HL-60 (cell line): ENCODE data around the gene FCGBP.

ENCODE experiments used
- DNase-seq, 2 experiments: peaks; one replicate each; pipeline ENCODE4 v3.0.0-alpha.2; 2010 to 2020; ENCODE audit warnings: low read depth in 1 of 2, low spot score in 1 of 2
- H3K27ac ChIP-seq: fragments of 250-450 bp; sonication (Bioruptor Pico); replicated peaks from 2 replicates; pipeline ENCODE4 v1.5.1; 2020; ENCODE audit warnings: mild to moderate bottlenecking, moderate library complexity
- H3K27me3 ChIP-seq: fragments of 250-450 bp; sonication (Bioruptor Pico); 2 replicates; pipeline ENCODE4 v1.5.1; 2021; ENCODE audit warnings: mild to moderate bottlenecking, moderate library complexity; ENCODE audit not compliant: insufficient read depth, poor library complexity, severe bottlenecking
- H3K4me3 ChIP-seq: replicated peaks from 2 replicates; pipeline ENCODE4 v1.5.1; 2011; ENCODE audit warnings: mild to moderate bottlenecking, control low read depth, low read length; ENCODE audit not compliant: insufficient read depth
- GABPA ChIP-seq: IDR thresholded peaks from 2 replicates; pipeline ENCODE4 v1.6.1; 2012; ENCODE audit warnings: low read depth
- POLR2AphosphoS5 ChIP-seq: IDR thresholded peaks from 2 replicates; pipeline ENCODE4 v1.6.1; 2012; ENCODE audit warnings: low read depth
- SPI1 ChIP-seq: IDR thresholded peaks from 2 replicates; pipeline ENCODE4 v1.6.1; 2012; ENCODE audit warnings: low read depth, mild to moderate bottlenecking, borderline replicate concordance
- TF ChIP-seq, protein P1 (sequence below): IDR thresholded peaks from one replicate; pipeline ENCODE4 v1.5.1; 2011; ENCODE audit warnings: low read length, control low read depth, inconsistent platforms; ENCODE audit not compliant: insufficient read depth
- TF ChIP-seq, protein P2 (sequence below): IDR thresholded peaks from 2 replicates; pipeline ENCODE4 v1.6.1; 2012; ENCODE audit warnings: low read depth; ENCODE audit not compliant: insufficient replicate concordance

The FCGBP gene

DNA sequence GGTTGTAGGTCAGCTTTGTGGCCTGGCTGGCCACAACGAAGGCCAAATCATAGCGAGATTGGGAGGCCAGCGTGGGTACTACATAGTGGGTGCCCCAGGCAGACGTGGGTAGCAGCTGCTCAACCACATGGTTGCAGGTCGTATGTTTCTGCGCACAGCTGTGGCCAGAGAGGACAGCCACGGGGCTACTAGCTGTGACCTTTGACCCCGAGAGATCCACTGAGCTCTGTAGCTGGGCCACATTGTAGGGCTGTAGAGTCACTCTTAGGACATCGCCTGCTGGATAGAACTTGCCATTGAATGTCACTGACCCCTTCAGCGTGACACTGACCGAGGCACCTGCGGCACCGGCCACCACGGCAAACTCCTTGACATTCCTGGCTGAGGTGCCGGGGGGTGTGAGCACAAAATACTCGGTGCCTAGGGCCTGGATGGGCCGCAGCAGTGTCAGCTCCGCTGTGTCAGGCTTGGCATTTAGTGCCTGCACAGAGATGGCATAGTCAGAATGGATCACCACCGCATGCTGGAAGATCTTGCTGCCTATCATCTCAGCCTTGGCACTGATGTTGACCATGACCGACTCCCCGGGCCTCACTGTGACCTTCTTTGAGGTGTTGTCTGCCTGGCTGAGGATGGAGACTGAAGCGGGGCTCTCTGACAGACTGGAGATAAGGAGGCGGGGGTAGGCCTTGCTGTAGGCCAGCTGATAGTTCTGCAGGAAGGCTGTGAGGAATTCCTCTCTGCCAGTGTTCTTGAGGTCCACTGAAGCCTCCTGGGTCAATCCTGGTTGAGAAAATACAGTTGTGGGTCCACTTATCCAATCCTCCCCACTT, 6.7 kb downstream of the FCGBP start:
- H3K27ac ChIP-seq = no peak overlapping the region
- DNase-seq = no peak
- TF ChIP-seq SPI1 = no peak
- TF ChIP-seq, protein P1, sequence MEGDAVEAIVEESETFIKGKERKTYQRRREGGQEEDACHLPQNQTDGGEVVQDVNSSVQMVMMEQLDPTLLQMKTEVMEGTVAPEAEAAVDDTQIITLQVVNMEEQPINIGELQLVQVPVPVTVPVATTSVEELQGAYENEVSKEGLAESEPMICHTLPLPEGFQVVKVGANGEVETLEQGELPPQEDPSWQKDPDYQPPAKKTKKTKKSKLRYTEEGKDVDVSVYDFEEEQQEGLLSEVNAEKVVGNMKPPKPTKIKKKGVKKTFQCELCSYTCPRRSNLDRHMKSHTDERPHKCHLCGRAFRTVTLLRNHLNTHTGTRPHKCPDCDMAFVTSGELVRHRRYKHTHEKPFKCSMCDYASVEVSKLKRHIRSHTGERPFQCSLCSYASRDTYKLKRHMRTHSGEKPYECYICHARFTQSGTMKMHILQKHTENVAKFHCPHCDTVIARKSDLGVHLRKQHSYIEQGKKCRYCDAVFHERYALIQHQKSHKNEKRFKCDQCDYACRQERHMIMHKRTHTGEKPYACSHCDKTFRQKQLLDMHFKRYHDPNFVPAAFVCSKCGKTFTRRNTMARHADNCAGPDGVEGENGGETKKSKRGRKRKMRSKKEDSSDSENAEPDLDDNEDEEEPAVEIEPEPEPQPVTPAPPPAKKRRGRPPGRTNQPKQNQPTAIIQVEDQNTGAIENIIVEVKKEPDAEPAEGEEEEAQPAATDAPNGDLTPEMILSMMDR = no peak
- no peak for TF ChIP-seq POLR2AphosphoS5
- no peak for TF ChIP-seq GABPA
- TF ChIP-seq, protein P2, sequence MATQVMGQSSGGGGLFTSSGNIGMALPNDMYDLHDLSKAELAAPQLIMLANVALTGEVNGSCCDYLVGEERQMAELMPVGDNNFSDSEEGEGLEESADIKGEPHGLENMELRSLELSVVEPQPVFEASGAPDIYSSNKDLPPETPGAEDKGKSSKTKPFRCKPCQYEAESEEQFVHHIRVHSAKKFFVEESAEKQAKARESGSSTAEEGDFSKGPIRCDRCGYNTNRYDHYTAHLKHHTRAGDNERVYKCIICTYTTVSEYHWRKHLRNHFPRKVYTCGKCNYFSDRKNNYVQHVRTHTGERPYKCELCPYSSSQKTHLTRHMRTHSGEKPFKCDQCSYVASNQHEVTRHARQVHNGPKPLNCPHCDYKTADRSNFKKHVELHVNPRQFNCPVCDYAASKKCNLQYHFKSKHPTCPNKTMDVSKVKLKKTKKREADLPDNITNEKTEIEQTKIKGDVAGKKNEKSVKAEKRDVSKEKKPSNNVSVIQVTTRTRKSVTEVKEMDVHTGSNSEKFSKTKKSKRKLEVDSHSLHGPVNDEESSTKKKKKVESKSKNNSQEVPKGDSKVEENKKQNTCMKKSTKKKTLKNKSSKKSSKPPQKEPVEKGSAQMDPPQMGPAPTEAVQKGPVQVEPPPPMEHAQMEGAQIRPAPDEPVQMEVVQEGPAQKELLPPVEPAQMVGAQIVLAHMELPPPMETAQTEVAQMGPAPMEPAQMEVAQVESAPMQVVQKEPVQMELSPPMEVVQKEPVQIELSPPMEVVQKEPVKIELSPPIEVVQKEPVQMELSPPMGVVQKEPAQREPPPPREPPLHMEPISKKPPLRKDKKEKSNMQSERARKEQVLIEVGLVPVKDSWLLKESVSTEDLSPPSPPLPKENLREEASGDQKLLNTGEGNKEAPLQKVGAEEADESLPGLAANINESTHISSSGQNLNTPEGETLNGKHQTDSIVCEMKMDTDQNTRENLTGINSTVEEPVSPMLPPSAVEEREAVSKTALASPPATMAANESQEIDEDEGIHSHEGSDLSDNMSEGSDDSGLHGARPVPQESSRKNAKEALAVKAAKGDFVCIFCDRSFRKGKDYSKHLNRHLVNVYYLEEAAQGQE = no peak
- H3K4me3 ChIP-seq = no peak overlapping the region
- H3K27me3 ChIP-seq = no peaks in the 10 kb centered on the region

DNA sequence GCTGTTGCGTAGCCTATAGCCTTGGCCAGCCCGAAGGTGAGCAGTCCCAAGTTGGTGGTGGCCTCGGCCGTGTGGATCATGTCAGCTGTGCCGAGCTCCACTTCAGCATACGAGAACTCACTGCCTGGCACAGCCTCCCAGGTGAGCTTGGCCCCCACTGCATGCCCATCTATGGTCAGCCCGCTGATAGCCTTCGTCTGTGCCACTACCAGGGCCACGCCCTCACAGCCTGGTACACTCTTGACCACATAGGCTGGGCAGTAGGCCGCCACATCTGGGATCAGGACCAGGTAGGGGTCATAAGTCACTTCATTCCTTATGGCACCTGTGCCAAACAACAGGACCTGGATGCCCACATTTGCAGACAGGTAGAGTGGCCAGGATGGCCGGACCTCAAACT, 7.4 kb downstream of the FCGBP start:
- H3K27ac ChIP-seq = no peak overlapping the region
- no peak for DNase-seq
- TF ChIP-seq, protein P2 = no peak
- TF ChIP-seq GABPA (no peak), POLR2AphosphoS5 (no peak), SPI1 (no peak)
- TF ChIP-seq, protein P1 = no peak

DNA sequence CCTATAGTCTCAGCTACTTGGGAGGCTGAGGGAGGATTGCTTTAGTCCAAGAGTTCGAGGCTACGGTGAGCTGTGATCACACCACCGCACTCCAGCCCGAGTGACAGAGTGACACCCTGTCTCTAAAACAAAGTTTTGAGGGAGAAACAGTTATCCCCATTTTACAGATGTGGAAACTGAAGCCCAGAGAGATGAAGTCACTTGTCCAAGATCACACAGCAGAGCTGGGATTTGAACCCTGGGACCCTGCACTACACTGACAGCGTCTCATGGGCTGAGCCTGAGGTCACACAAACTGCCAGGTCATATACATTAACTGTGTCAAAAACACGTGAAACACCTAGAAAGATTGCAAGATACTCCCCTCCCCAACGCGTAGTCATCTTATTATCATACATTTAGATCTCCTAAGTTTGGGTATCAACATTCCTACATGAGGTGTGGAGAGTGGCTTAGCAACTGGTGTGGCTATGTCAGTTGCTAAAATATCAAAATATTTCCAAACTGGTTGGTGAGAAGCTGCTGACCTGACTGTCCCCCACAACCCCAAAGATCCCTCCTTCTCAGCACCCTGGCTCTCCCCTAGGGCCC, 8.2 kb downstream of the FCGBP start:
- no peak for TF ChIP-seq SPI1
- TF ChIP-seq, protein P1 = no peak
- no peak for TF ChIP-seq POLR2AphosphoS5
- TF ChIP-seq, protein P2 = no peak
- no peak for TF ChIP-seq GABPA

More for the DNA sequence above, 7.4 kb downstream of the FCGBP start:
- Histone ChIP-seq H3K4me3 (no peak overlapping the region), H3K27me3 (no peaks in the 10 kb centered on the region)

More for the DNA sequence above, 8.2 kb downstream of the FCGBP start:
- Histone ChIP-seq H3K4me3 (no peak overlapping the region), H3K27me3 (no peaks in the 10 kb centered on the region), H3K27ac (no peak overlapping the region)
- no peak for DNase-seq
